Measurements from ENCODE around the gene LDB2.

- TF ChIP-seq CTCF (IDR thresholded peaks at IDR 0.05), result no peak
- no peak for TF ChIP-seq ZFX (IDR thresholded peaks at IDR 0.05; ENCODE audit: borderline replicate concordance)
Measured at GRCh38 chr4:16674082-16674481, 224.4 kb downstream of the LDB2 start.
